ENCODE measurements around the gene INSR. TPM values are rescaled to one million over a fixed set of nuclear protein-coding genes. Genes with fewer than 3 reads are reported as not detected.

INSR gene
- total RNA-seq, 3 donors from 2014 or later: 1.3 to 2.3 (median 1.6) TPM

- DNase-seq: no peak
- ATAC-seq: no peak
- H3K4me3 Mint-ChIP-seq: no peak overlapping the region
- H3K9me3 Mint-ChIP-seq: no peaks in the 10 kb centered on the region
- no peaks in the 10 kb centered on the region for H3K27me3 Mint-ChIP-seq (ENCODE audit: low read depth)
- no peaks in the 10 kb centered on the region for H3K4me1 Mint-ChIP-seq (ENCODE audit: low read depth)
- no peaks in the 10 kb centered on the region for H3K36me3 Mint-ChIP-seq (ENCODE audit: insufficient read depth)
Measured at GRCh38 chr19:7280940-7281666, 13.1 kb downstream of the INSR start.

- no peaks in the 10 kb centered on the region for H3K27me3 Mint-ChIP-seq (ENCODE audit: low read depth)
- ATAC-seq: no peak
- H3K4me3 Mint-ChIP-seq: no peak overlapping the region
- H3K4me1 Mint-ChIP-seq (ENCODE audit: low read depth): no peaks in the 10 kb centered on the region
- no peaks in the 10 kb centered on the region for H3K9me3 Mint-ChIP-seq
- no peaks in the 10 kb centered on the region for H3K36me3 Mint-ChIP-seq (ENCODE audit: insufficient read depth)
- DNase-seq: no peak
Measured at GRCh38 chr19:7272856-7273578, 21.2 kb downstream of the INSR start.

GRCh38 chr19:7268705-7269098 lies 25.5 kb downstream of the INSR start:
- no peaks in the 10 kb centered on the region for H3K9me3 Mint-ChIP-seq
- H3K36me3 Mint-ChIP-seq (ENCODE audit: insufficient read depth): no peaks in the 10 kb centered on the region
- H3K4me1 Mint-ChIP-seq (ENCODE audit: low read depth): no peaks in the 10 kb centered on the region
- H3K4me3 Mint-ChIP-seq: no peak overlapping the region
- DNase-seq (no peak), ATAC-seq (no peak)
- peaks cover 4% of the 10 kb centered on the region for H3K27me3 Mint-ChIP-seq (ENCODE audit: low read depth)

DNA sequence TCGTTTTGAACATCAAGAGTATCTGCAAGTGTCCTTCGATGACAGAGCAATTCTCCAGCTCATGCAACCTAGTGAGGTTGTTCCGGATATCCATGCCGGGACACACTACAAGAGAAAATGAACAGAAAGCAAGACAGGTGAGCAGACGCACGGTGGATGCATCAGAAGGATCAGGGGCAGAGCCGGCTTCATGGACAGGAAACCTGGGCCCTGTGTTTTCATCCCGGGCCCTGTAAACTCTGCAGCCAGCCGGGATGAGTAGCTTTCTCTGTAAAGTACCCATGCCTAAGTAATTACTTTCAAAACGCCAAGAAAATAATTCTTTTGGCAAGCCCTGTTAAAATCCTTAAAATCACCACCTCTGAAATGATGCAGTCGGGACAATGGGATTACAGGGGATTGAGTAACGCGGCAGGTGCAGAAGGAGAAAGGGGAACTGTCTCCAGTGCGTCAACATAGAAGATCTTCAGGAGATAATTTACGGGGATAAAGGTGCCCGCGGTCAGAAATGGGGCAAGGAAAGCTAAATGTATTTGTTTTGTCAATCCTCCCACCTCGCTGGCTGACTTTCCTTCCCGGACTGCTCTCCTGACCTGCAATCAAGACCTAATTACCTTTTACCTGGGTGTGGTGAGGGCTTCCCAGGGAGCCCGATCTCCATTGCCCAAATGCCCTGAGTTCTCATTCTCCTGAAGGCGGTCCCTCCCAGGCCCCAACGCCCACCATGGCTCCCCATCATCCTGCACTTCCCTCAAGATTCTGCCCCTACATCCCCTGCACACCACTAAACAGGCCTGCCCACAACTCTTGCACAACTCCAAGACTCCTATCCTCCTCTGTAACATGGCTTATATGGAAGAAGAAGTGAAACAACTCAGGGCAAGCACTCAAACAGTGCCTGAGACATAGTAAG lies 26.2 kb downstream of the INSR start:
- no peak for ATAC-seq
- no peak for DNase-seq
- Mint-ChIP-seq H3K4me1 (ENCODE audit: low read depth) (no peaks in the 10 kb centered on the region), H3K36me3 (ENCODE audit: insufficient read depth) (no peaks in the 10 kb centered on the region), H3K27me3 (ENCODE audit: low read depth) (peaks cover 4% of the 10 kb centered on the region), H3K4me3 (no peak overlapping the region), H3K9me3 (no peaks in the 10 kb centered on the region)

DNA sequence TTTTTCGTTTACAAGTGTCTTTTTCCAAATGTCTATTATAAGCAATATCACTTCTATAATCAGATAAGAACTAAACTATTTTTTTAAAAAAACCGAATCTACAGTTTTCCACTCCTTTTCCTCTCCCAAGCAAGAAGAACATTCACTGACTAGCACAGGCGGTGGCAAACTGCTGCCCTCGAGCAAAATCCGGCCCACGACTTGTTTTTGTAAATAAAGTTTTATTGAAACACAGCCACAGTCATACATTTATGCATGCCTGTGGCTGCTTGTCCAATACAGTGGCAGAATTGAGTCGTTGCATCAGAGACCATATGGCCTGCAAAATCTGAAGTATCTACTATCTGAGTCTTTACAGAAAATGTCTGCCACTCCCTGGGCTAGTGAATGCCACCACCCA lies 27.4 kb downstream of the INSR start:
- no peaks in the 10 kb centered on the region for H3K4me1 Mint-ChIP-seq (ENCODE audit: low read depth)
- no peak overlapping the region for H3K4me3 Mint-ChIP-seq
- no peaks in the 10 kb centered on the region for H3K36me3 Mint-ChIP-seq (ENCODE audit: insufficient read depth)
- ATAC-seq (no peak), DNase-seq (no peak)
- no peaks in the 10 kb centered on the region for H3K9me3 Mint-ChIP-seq
- H3K27me3 Mint-ChIP-seq (ENCODE audit: low read depth): peaks cover 4% of the 10 kb centered on the region

DNA sequence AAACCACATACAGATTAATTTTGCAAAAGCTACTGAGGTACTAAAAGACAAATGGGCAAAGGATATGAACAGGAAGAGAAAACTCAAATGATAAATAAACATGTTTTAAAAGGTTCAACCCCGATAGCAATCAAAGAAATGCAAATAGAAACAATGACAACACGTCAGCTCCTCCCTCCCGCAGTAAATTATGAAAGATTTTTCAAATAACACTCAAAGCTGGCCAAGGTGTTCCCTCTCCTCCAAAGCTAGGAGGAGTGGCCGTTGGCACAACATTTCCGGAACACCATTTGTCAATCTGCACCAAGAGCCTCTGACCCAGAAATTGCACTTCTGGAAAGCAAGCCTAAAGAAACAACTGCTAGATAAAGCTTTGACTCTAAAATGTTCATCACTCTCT lies 28.3 kb downstream of the INSR start:
- DNase-seq (no peak), ATAC-seq (no peak)
- H3K4me1 Mint-ChIP-seq (ENCODE audit: low read depth): no peaks in the 10 kb centered on the region
- H3K36me3 Mint-ChIP-seq (ENCODE audit: insufficient read depth): no peaks in the 10 kb centered on the region
- no peaks in the 10 kb centered on the region for H3K9me3 Mint-ChIP-seq
- peaks cover 4% of the 10 kb centered on the region for H3K27me3 Mint-ChIP-seq (ENCODE audit: low read depth)
- no peak overlapping the region for H3K4me3 Mint-ChIP-seq

- H3K9me3 Mint-ChIP-seq: no peaks in the 10 kb centered on the region
- ATAC-seq (no peak), DNase-seq (no peak)
- H3K4me3 Mint-ChIP-seq: no peak overlapping the region
- no peaks in the 10 kb centered on the region for H3K4me1 Mint-ChIP-seq (ENCODE audit: low read depth)
- no peaks in the 10 kb centered on the region for H3K36me3 Mint-ChIP-seq (ENCODE audit: insufficient read depth)
- H3K27me3 Mint-ChIP-seq (ENCODE audit: low read depth): peaks cover 4% of the 10 kb centered on the region
Measured at GRCh38 chr19:7264858-7265257, 29.4 kb downstream of the INSR start.

GRCh38 chr19:7263521-7263920 lies 30.7 kb downstream of the INSR start:
- Mint-ChIP-seq H3K9me3 (no peaks in the 10 kb centered on the region), H3K36me3 (ENCODE audit: insufficient read depth) (no peaks in the 10 kb centered on the region), H3K27me3 (ENCODE audit: low read depth) (peaks cover 4% of the 10 kb centered on the region), H3K4me3 (no peak overlapping the region), H3K4me1 (ENCODE audit: low read depth) (no peaks in the 10 kb centered on the region)
- DNase-seq: no peak
- no peak for ATAC-seq

DNA sequence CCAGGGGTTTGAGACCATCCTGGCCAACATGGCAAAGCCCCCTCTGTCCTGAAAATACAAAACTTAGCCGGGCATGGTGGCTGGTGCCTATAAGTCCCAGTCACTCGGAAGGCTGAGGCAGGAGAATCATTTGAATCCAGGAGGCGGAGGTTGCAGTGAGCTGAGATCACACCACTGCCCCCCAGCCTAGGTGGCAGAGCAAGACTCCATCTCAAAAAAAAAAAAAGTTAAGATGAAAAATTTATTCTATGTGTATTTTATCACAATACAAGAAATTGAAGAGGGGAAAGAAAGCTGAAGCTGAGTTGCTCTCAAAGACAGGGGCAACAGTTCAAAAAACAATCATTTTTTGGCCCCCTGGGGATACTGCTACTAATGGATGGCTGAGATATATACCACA lies 31.1 kb downstream of the INSR start:
- no peak overlapping the region for H3K4me3 Mint-ChIP-seq

GRCh38 chr19:7262470-7262869 lies 31.7 kb downstream of the INSR start:
- no peak for ATAC-seq
- DNase-seq: no peak
- Mint-ChIP-seq H3K27me3 (ENCODE audit: low read depth) (peaks cover 3% of the 10 kb centered on the region), H3K4me3 (no peak overlapping the region), H3K36me3 (ENCODE audit: insufficient read depth) (no peaks in the 10 kb centered on the region), H3K4me1 (ENCODE audit: low read depth) (no peaks in the 10 kb centered on the region), H3K9me3 (no peaks in the 10 kb centered on the region)

More for the DNA sequence above, 31.1 kb downstream of the INSR start:
- peaks cover 4% of the 10 kb centered on the region for H3K27me3 Mint-ChIP-seq (ENCODE audit: low read depth)
- no peak for DNase-seq
- no peaks in the 10 kb centered on the region for H3K4me1 Mint-ChIP-seq (ENCODE audit: low read depth)
- H3K36me3 Mint-ChIP-seq (ENCODE audit: insufficient read depth): no peaks in the 10 kb centered on the region
- ATAC-seq: no peak
- no peaks in the 10 kb centered on the region for H3K9me3 Mint-ChIP-seq

- ATAC-seq (no peak), DNase-seq (no peak)
- H3K4me1 Mint-ChIP-seq (ENCODE audit: low read depth): no peaks in the 10 kb centered on the region
- no peaks in the 10 kb centered on the region for H3K9me3 Mint-ChIP-seq
- no peak overlapping the region for H3K4me3 Mint-ChIP-seq
- H3K27me3 Mint-ChIP-seq (ENCODE audit: low read depth): no peaks in the 10 kb centered on the region
- no peaks in the 10 kb centered on the region for H3K36me3 Mint-ChIP-seq (ENCODE audit: insufficient read depth)
Measured at GRCh38 chr19:7260161-7260560, 34.1 kb downstream of the INSR start.

DNA sequence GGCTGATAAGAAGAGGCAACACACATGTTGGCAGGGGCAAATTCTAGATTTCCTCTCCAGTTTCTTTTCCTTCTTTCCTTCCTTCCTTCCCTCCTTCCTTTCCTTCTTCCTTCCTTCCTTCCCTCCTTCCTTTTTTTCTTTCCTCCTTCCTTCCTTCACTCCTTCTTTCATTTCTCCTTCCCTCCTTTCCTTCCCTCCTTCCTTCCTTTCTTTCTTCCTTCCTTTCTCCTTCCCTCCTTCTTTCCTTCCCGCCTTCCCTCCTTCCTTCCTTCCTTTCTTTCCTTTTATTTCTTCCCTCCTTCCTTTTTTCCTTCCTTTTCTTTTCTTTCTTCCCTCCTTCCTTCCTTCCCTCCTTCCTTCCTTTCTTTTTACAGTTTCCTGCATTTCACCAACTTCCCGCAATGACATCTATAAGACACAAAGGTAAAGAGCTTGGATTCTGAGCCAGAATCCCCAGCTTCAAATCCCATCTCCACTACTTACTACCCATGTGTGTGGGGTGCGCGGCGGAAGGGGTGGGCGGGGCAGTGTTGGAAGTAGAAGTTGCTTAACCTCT lies 35.3 kb downstream of the INSR start:
- no peaks in the 10 kb centered on the region for H3K4me1 Mint-ChIP-seq (ENCODE audit: low read depth)
- no peak overlapping the region for H3K4me3 Mint-ChIP-seq
- H3K36me3 Mint-ChIP-seq (ENCODE audit: insufficient read depth): no peaks in the 10 kb centered on the region
- DNase-seq (no peak), ATAC-seq (no peak)
- no peaks in the 10 kb centered on the region for H3K27me3 Mint-ChIP-seq (ENCODE audit: low read depth)
- H3K9me3 Mint-ChIP-seq: no peaks in the 10 kb centered on the region

- ATAC-seq (no peak), DNase-seq (no peak)
- Mint-ChIP-seq H3K4me3 (no peak overlapping the region), H3K4me1 (ENCODE audit: low read depth) (no peaks in the 10 kb centered on the region), H3K36me3 (ENCODE audit: insufficient read depth) (no peaks in the 10 kb centered on the region), H3K9me3 (no peaks in the 10 kb centered on the region), H3K27me3 (ENCODE audit: low read depth) (no peaks in the 10 kb centered on the region)
Measured at GRCh38 chr19:7258041-7258839, 36.0 kb downstream of the INSR start.

All from activated T-cell treated with anti-CD3 and anti-CD28 coated beads, Interleukin-2, amount 50 U/mL, for 4 hours (primary cell).